WI38 (cell line): ENCODE data around the gene RBM33.

Source experiments
- H3K4me3 ChIP-seq: 2 replicates; pipeline ENCODE4 v1.5.1; 2011; ENCODE audit warnings: low read depth, mild to moderate bottlenecking, control low read depth, low read length
- CTCF ChIP-seq: IDR thresholded peaks from 2 replicates; pipeline ENCODE4 v1.5.1; 2012; ENCODE audit warnings: low read depth, mild to moderate bottlenecking, control low read depth, low read length

The RBM33 gene

DNA sequence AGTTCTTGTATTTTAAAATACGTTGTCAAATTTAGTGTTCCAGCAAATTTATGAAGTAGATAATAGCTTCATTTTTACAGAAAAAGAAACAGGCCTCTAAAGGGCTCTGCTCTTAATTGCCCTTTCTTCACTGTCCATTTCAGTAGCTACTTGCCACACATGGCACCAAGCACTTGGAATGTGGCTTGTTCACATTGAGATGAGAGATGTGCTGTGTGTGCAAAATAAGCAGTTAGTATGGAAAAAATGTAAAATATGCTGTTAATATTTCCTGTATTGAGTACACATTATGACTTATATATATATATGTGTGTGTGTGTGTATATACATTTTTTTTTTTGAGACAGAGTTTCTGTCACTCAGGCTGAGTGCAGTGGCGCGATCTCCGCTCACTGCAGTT is 19.5 kb downstream of the RBM33 start:
- no peak overlapping the region for H3K4me3 ChIP-seq
- TF ChIP-seq CTCF = no peak

GRCh38 chr7:155665079-155665956 is 20.9 kb downstream of the RBM33 start:
- H3K4me3 ChIP-seq = no peak overlapping the region
- TF ChIP-seq CTCF = no peak

DNA sequence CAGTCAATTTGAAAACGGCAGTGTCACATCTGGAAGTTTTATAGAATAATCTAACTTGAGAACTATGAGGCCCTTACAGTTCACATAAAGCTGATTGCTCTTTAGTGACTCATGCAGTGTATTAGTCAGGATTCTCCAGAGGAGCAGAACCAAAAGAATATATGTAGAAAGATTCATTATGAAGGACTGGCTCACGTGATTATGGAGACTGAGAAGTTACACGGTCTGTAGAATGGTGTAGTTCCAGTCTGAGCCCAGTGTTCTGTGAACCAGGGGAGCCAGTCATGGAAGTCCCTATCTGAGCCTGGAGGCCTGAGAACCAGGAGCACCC is 21.5 kb downstream of the RBM33 start:
- H3K4me3 ChIP-seq = no peak overlapping the region
- TF ChIP-seq CTCF = no peak

DNA sequence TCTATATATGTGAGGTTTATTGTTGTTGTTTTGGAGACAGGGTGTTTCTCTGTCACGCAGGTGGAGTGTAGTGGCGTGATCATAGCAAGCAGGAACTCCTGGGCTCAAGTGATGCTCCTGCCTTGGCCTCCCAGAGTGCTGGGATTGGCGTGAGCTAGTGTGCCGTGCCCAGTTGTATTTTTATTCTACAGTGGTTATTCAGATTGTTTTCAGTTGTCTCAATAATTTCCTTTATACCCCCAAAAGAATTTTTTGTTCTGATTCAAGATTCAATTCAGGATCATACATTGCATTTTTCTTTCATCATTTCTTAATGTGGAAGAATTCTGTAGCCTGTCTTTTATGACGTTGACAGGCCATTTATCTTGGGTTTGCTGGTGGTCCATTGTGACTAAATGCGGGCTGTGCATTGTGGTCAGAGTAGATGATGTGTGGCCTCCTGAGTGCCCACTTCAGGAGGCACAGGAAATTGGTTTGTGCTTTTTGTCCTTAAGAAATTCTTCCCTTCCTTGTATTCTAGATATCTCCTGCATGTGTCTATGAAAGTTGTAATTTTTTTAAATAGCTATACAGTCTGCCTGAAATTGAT is 22.9 kb downstream of the RBM33 start:
- no peak for TF ChIP-seq CTCF
- H3K4me3 ChIP-seq = no peak overlapping the region

GRCh38 chr7:155669717-155670505 is 25.4 kb downstream of the RBM33 start:
- no peak overlapping the region for H3K4me3 ChIP-seq
- TF ChIP-seq CTCF = no peak

GRCh38 chr7:155670521-155670920 is 26.1 kb downstream of the RBM33 start:
- H3K4me3 ChIP-seq = no peak overlapping the region
- no peak for TF ChIP-seq CTCF

DNA sequence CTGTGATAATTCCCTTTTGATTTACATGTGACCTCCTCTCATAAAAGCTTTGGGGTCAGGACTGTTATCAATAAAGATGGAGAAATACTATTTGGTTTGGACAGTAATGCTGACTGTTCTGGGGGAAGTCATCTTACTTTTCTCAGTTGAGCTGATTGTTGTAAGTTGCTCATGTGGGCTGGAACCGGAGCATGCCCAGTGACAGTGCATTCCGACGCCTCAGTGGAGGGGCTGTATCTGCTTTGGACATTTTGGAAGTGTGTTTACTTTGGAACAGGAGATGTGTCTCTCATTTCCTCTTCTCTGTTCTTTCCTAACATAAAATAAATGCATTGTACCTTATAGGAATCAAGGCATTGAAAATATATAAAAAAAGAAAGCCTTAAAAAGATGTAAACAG is 30.1 kb downstream of the RBM33 start:
- H3K4me3 ChIP-seq = no peak overlapping the region
- no peak for TF ChIP-seq CTCF
